SK-N-SH treated with all-trans-retinoic acid at 6 μM for 48 hours (cell line): ENCODE measurements around the gene STAG2.

ENCODE experiments used
- ARNTL ChIP-seq: fragments of 450-650 bp; formaldehyde crosslinking; IDR thresholded peaks from 2 replicates; pipeline ENCODE4 v1.5.0; 2020; ENCODE audit warnings: low read depth, mild to moderate bottlenecking, moderate library complexity, borderline replicate concordance
- ZFP30 ChIP-seq: fragments of 450-650 bp; formaldehyde crosslinking; IDR thresholded peaks from 2 replicates; pipeline ENCODE4 v1.5.0; 2022; ENCODE audit warnings: mild to moderate bottlenecking, moderate library complexity

DNA sequence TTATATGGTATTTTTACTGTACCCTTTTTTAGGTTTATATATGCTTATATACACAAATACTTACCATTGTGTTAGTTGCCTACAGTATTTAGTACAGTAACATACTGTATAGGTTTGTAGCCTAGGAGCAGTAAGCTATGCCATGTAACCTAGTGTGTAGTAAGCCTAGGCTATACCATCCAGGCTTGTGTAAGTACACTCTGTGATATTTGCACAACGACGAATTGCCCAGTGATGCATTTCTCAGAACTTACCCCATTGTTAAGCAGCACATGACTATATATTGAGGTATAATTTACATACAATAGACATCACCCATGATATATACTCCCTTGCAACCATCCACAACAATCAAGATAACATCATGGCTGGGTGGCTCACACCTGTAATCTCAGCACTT, 40.1 kb downstream of the STAG2 start:
- TF ChIP-seq ZFP30 (CRISPR knock-in tag), result no peak
- no peak for TF ChIP-seq ARNTL (CRISPR knock-in tag)
